ENCODE measurements around the gene MFAP1. TPM values are rescaled to one million over a fixed set of nuclear protein-coding genes. Genes with fewer than 3 reads are reported as not detected.
"Not testable (repeated sequence)": the region's sequence is repeated elsewhere in the genome, so short reads cannot be mapped to it uniquely, and the experiment has no call there.

Gene MFAP1
- total RNA-seq, 1 donor from 2014 or later = 24.2 TPM

DNA sequence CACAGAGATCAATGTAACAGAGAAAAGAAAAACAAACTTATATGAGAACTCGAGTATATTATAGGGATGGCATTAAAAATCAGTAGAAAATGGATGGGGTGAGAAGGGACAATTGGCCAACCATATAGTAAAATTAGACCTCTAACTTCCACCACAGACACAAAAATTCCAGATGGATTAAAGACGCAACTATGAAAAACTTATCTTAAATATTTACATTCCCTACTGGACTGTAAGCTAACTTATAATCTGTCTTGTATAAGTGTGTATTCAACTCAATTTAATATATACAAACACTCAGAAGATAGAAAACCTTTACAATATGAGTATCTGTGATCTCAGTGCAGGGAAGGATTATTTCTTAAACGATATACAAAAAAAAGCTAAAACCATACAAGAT is 3.0 kb downstream of the MFAP1 start:
- no peak for DNase-seq (ENCODE audit: low read depth, low spot score)

DNA sequence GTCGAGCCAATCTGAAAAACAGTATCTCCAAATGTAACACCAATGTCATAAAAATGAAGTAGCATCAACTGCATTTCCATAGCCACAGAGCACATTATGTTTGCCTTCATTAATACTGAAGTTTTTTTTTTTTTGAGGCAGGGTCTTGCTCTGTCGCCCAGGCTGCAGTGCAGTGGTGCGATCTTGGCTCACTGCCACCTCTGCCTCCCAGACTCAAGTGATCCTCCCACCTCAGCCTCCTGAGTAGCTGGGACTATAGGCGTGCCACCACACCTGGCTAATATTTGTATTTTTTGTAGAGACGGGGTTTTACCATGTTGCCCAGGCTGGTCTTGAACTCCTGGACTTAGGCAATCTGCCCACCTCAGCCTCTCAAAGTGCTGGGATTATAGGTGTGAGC is 9.4 kb downstream of the MFAP1 start:
- not testable (repeated sequence) for DNase-seq (ENCODE audit: low read depth, low spot score)

DNA sequence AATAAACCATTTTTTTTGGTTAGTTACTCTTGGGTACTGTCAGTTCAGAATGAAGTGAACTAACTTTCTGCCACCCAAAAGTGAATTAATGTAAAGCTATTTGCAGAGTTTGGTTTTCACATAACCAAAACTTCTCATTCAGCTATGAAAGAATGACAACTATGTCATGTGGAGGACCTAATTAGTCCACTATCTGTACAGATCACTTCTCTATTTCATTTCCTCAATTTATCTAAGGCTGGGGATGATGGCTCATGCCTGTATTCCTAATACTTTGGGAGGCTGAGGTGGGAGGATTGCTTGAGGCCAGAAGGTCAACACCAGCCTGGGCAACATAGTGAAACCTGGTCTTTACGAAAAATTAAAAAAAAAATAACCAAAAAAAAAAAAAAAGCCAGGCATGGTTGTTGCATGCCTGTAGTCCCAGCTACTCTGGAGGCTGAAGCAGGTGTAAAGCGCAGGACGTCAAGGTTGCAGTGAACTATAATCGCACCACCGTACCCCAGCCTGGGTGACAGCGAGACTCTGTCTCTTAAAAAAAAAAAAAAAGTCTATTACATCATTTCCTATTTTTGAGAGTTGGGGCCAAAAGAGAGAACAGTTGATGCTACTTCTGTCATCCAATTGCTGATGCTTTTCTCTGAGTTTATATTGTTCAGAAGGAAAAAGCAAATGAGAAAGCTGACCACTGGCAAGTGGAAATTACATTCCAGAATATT is 15.4 kb downstream of the MFAP1 start:
- no peak for DNase-seq (ENCODE audit: low read depth, low spot score)

DNA sequence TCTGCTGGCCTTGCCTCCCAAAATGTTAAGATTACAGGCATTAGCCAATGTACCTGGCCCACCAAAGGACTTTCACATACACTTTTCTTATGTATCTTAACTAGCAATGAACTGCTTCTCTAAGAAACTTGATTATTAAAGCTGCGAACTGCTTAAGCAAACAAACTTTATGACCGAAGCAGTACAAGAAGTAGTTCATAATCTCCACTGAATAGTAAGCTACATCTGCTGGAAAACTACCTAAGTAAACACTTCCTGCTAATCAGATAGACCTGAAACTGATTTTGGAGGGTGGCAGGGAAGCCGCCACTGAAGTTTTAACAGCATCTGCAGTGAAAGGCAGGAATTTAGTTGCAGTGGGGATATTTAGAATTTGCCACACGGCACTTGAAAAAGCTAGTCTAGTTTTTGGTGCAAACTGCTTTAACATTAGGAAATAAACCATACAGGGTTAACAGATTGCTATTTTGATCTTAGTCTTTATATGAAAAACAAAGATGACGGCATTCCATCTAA is 16.0 kb downstream of the MFAP1 start:
- DNase-seq (ENCODE audit: low read depth, low spot score) = no peak

DNA sequence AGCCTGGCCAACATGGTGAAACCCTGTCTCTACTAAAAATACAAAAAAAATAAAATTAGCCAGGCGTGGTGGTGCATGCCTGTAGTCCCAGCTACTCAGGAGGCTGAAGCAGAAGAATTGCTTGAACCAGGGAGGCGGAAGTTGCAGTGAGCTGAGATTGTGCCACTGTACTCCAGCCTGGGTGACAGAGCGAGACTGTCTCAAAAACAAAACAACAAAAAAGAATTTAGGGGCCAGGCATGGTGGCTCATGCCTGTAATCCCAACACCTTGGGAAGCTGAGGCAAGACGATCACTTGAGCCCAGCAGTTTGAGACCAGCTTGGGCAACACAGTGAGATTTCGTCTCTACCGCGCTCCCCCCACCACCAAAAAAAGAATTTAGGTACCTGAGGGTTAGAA is 21.8 kb downstream of the MFAP1 start:
- DNase-seq (ENCODE audit: low read depth, low spot score) = not testable (repeated sequence)

DNA sequence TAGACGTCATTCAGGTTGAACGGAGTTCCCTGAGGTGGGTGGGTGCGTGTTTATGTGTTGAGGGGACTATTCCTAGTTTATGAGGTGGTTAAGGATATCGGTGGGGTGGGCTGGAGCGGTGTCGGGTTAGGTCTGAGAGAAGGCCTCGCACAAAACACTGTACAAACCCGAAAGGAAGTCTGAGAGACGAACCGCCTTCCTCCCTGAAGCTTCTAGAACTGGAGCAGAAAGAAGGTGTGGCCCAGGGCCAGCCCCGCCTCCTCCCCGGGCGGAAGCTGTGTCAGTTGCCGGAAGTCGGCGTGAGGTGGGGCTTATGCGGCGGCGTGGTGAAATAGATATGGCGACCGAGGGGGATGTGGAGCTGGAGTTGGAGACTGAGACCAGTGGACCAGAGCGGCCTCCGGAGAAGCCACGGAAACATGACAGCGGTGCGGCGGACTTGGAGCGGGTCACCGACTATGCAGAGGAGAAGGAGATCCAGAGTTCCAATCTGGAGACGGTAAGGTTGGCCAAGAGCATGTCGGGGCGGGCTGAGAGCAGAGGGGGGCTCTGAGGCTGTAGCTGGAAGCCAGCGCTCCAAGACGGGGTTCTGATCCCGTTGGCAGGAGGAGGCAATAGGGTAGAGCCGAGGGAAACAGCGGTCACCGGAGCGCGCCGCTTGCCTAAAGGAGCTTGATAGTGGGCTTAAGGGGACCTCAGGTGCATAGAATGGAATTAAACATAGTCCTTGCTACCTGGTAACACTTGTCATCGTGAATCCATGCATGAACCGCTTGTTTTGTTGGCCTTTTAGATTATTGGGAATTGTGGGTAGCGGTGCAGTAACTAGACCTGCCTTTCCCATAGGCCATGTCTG is 24.0 kb downstream of the MFAP1 start, which contains the start of gene HYPK:
Gene HYPK (plus strand): TSS at position 314 of the 856 bp plus-strand sequence. CDS start 24 bp downstream, at position 338.
- DNase-seq (ENCODE audit: low read depth, low spot score) = peak; percentile 60

DNA sequence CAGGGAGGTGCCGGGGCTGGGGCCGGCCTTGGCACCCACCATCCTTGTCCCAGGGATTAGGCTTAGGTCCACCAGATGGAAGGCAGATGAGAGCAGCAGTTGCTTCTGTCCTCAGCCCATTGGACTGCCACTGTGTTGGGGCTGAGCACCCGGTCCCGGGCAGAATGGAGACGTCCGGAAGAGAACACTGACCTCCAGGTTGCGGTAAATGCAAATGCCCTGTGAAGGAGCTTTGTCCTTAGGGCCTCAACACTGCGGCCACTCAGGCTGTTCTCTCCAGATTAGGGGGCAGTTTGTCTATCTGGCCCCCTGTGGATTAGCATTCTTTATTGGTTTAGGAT is 24.6 kb downstream of the MFAP1 start, which contains the start of gene SERINC4:
Gene SERINC4 (minus strand): TSS at position 276 of the 341 bp plus-strand sequence. CDS start 234 bp downstream, at position 42.
- DNase-seq (ENCODE audit: low read depth, low spot score) = no peak

DNA sequence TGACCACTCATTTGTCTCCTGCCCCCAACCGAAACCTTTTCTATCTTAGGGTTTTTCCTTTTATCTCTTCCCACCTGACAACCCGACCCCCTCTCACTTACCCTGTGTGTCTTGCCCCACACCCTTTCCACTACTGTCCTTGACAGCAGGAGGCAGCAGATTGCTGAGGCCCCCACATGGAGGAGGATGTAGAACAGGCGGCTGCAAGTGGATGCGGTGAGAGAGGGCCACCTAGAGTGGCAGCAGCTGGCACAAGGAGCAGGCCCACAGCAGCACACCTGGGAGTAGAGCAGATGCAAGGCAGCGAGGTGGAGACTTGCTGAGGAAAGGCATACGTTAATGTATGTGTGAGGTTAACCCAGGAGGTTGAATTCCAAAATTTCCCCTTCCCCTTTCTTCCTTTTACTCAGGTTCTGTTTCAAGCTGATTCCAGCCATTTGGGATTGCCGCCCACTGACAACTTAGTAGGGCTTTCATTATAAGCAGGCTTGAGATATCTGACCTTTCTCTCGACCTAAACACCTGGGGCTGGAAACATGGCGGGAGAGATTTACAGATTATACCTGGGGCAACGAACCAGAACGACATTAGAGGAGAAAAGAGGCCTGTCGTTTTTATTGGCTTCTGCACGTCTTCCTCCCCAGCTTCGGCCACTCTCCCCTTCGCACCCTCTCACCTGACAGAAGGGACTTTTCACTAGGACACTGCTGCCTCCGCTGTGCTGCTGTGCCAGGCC is 25.1 kb downstream of the MFAP1 start:
- DNase-seq (ENCODE audit: low read depth, low spot score) = no peak

DNA sequence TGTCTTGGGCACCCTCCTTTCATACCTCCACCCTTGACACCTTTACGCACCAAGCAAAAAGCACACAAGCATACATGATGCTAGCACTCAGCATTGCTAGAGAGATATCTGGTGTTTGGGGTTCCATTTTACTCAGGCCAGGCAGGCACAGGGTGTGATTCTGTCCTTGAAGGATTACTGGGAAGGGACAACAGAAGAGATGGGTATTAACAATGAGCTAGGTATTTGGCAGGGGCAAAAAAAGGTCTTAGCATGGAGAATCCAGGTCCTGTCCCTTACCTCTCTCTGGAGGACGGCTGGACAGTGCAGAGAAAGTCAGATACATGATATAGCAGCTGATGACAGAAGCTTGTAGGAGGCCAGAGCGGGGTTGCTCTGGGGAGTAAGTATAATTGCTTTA is 27.9 kb downstream of the MFAP1 start:
- DNase-seq (ENCODE audit: low read depth, low spot score) = no peak

DNA sequence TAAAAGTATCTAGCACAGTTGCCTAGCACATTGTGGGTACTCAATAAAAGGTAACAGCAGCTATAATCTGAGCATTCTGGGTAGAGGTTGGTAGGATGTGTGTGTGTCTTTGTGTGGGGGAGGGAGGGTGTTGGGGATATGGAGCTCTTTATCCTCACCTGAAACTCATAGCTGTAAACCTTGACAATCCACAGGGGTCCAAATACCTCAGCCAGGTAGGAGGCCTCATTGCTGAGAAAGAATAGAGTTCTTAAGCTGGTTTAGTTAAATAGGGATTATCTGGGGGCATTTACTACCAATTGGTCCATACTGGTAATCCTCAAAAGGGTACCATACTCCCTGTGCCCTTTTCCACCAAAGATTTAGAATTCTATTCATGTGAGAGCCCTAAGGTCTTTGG is 28.5 kb downstream of the MFAP1 start:
- no peak for DNase-seq (ENCODE audit: low read depth, low spot score)

DNA sequence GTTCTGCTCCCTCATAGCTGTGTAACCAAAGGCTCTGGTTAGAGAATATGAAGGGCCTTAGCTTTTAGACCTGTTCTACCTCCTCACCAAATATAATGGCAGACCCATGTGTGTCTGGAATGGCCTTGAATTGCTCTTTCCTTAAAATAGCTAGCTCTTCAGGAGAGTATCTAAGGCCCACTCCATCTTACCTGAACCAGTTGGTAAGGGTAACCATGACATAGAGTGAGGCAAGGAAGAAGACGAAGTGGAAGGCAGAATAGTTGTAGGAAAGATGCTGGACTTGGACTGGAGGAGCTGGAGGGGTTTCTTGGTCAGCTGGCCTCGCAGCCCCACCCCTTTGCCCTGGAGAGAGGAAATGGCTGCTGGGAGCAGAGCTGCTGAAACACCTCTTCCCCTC is 29.3 kb downstream of the MFAP1 start:
- no peak for DNase-seq (ENCODE audit: low read depth, low spot score)

DNA sequence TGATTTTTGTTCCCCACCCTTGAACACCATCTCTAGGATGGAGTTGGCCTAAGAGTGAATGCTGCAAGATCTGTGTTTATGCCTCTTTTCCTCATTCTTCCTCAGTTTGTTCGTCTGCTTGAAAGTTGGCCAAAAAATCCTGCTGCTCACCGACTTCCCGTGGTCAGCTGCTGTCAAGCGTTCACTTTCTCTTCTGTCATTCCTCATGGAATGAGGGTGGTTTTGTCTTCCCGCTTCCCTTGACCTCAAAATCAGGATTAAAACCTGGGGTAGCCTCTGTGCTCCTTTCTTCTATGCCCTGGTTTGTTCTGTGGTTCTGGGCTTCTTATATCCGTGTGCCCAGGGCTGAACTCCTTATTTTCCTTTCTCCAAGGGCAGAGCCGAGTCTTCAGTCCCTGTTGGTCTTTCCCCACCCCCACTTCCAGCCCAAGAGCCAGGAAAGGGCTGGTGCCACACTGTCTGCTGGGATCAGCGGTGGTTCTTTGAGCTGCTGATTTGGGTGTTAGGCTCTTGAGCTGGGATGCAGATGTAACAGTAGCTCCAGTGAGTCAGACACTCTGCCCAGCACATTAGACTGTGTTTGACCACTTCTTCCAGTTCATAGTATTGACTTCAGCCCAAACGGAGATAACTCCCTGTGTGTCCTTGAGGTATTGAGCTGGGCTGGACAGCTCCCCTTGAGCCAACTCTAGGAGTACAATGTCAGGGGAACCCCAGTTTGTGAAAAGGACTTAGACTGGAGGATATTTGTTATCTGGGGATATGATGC is 30.0 kb downstream of the MFAP1 start:
- no peak for DNase-seq (ENCODE audit: low read depth, low spot score)

DNA sequence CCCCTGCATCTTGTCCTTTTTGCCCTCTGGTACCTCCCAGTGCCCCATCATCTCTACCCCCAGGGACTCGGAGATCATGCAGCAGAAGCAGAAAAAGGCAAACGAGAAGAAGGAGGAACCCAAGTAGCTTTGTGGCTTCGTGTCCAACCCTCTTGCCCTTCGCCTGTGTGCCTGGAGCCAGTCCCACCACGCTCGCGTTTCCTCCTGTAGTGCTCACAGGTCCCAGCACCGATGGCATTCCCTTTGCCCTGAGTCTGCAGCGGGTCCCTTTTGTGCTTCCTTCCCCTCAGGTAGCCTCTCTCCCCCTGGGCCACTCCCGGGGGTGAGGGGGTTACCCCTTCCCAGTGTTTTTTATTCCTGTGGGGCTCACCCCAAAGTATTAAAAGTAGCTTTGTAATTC is 30.8 kb downstream of the MFAP1 start:
- no peak for DNase-seq (ENCODE audit: low read depth, low spot score)

DNA sequence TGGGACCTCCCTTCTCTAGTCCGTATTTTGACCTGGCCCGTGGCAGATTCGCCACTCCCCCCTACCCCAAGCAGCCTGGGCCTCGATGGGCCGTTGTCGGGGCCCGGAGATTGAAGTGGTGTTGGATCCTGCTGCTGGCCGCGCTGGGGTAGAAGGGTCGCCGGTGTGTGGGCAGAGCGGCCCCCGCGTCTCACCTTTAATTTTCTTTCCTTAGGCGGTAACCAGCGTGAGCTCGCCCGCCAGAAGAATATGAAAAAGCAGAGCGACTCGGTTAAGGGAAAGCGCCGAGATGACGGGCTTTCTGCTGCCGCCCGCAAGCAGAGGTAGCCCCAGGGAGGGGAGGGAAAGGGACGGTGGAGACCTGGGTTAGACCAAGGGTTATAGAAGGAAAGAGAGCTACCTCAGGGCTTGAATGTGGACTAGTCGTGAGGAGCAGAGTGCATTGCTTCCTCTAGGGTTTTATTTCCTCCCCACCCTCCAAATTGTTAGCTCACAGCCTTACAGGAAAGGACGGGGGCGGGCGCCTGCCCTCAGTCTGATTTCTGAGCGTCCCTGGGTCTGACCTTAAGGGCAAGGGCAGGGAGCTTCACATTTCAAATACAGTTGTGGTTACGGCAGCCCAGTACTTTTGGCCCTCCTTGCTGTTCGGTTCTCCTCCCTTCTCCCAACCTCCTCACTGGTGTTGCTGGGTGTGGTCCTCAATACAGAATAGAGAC is 31.6 kb downstream of the MFAP1 start:
- no peak for DNase-seq (ENCODE audit: low read depth, low spot score)

DNA sequence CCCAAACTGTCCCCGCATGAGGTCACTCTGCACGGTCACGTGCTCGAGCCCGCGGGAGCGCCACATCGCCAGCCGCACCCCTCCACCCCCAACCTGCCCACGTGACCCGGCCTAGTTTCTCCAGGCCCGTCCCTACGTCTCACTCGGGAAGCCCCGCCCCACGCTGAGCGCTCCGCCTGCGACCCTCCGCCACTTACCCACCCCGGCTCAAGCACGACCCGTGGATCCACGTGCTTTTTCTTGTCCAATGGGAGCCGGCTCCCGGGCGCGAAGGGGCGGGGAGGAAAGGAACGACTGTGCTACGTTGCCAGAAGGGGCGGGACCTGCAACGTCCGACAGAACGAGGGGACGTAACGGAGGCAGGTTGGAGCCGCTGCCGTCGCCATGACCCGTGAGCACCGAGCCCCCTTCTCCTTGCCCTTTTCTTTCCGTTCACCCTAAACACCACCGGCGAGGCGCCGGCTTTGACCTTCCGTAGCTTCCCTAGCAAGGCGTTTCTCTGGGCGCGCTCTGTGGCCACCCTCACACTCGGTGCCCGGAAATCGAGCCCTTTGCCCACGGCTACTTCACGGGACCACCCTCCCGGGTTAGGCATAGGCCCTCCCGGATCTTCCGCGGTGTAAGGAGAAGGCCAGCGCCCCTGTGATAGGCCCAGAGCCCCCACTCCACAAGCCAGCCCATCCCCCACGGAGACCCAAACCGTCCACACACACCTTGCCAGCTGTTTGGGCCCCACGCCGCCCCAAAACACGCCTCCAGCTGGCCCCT is 32.3 kb downstream of the MFAP1 start, which contains the start of gene SERF2:
Gene SERF2 (plus strand): TSS at position 328 of the 768 bp plus-strand sequence. CDS start 57 bp downstream, at position 385.
- DNase-seq (ENCODE audit: low read depth, low spot score) = peak; percentile 98

DNA sequence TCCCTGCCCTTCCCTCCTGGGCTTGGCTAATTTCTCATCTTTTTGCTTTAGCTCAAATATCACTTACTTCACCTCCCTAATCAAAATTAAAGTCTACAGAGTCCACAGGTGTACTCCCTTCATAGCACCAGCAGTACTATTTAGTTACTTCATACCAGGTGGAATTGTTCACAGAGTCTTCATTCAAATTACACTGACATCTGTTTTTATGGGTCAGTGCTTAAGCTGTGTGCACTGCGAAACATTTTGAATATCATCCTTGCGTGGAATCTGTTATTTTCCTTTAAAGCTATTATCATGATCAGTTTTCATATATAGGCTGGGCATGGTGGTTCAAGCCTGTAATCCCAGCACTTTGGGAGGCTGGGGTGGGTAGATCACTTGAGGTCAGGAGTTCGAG is 35.1 kb downstream of the MFAP1 start:
- no peak for DNase-seq (ENCODE audit: low read depth, low spot score)

DNA sequence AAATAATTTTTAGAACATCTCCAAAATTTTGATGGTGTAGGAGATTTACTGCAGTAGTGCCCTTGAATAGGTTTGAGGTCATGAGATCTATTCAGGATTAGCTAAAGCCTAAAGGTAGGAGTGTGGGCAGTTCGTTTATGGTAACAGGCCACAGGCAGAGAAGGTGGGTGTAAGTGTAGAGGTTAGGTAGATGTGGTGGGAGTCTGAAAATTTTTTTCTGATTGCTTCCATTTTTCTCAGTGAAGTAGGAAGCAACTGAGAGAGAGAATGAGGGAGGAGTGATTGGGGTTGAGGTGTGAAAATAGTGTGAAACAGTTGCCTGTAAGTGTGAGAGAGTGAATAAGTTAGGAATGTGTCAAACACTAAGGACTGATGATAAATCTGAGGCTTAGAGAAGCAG is 45.5 kb downstream of the MFAP1 start:
- no peak for DNase-seq (ENCODE audit: low read depth, low spot score)

DNA sequence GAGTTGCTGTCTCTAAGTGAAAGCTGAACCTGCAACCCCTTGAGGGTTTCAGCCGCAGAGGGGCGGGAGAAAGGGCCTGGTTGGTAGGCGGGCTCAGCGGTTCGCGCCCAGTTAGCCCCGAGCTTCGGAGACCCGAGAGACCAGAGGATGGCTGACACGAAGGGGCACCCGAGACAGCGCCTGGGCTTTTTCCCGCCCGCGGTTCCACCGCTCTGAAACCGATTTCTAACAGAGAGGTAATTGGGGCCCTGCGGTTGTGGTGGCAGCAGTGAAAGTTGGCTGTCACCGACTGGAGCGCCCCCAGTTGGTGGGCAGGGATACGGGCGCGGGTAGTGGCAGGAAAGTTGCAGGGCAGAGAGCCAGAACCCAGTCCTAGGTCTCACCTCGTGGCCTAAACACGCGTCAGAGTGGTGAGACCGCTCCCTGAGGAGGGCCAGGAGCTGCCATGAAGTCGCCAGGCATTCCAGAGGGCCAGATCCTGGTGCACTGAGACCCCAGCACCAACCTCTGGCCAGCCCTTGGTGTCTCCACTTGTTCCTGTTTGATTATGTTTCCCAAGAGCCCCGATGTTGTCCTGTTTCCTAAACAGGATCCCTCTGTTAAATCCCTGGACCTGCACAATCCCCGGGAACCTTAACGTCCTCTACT is 47.1 kb downstream of the MFAP1 start:
- DNase-seq (ENCODE audit: low read depth, low spot score) = no peak

DNA sequence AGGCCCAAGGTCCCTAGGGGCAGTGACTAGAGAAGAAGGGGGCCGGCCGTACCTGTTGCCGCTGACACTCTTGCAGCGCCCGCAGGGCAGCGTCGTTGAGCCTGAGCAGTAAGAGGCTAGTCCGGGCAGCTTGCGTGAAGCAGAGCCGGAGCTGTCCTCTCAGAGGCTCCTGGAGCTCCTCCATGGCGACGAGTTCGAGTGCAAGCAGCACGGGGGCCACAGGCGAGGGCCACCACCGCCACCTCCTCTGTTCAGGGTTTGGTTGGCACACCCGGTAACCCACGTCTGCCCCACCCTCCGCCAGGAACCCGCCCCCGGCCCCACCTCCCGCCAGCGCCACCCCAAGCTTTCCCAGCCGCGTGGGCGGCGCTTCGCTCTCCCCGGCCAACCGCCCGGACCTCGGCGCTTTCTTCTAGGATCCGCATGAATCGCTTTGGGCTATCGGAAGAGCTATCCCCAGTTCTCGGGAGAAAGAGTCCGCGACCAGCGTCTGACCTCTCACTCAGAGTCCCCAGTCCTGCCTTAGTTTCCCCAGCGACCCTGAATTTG is 47.7 kb downstream of the MFAP1 start, which contains the start of gene ELL3:
Gene ELL3 (minus strand): TSS at position 249 of the 549 bp plus-strand sequence. CDS start 65 bp downstream, at position 184.
- DNase-seq (ENCODE audit: low read depth, low spot score) = no peak

Data from pulmonary artery endothelial cell (primary cell).